Dendritic cell treated with granulocyte-macrophage colony-stimulating factor and Interleukin-4, amounts not matched to agents 40 ng/mL and 50 ng/mL, for 4 days (primary cell): ENCODE data around the gene SLC12A8.

Source experiments
- H3K27ac Mint-ChIP-seq: one replicate; pipeline ENCODE4 v1.8.0; 2022; ENCODE audit warnings: mild to moderate bottlenecking, mixed read lengths
- H3K27me3 Mint-ChIP-seq: one replicate; pipeline ENCODE4 v1.8.0; 2022; ENCODE audit warnings: mild to moderate bottlenecking, mixed read lengths
- H3K36me3 Mint-ChIP-seq: one replicate; pipeline ENCODE4 v1.8.0; 2022; ENCODE audit warnings: low read depth, mixed read lengths
- H3K4me1 Mint-ChIP-seq: one replicate; pipeline ENCODE4 v1.8.0; 2022; ENCODE audit warnings: low read depth, mixed read lengths
- H3K4me3 Mint-ChIP-seq: one replicate; pipeline ENCODE4 v1.8.0; 2022; ENCODE audit warnings: mild to moderate bottlenecking, moderate library complexity, mixed read lengths
- H3K9me3 Mint-ChIP-seq: one replicate; pipeline ENCODE4 v1.8.0; 2022; ENCODE audit warnings: mixed read lengths
- intact Hi-C: fragments of 100-400 bp; cut with micrococcal nuclease; formaldehyde crosslinking; loops from one replicate; pipeline ENCODE4 v1.15.0; 2022

Gene SLC12A8

DNA sequence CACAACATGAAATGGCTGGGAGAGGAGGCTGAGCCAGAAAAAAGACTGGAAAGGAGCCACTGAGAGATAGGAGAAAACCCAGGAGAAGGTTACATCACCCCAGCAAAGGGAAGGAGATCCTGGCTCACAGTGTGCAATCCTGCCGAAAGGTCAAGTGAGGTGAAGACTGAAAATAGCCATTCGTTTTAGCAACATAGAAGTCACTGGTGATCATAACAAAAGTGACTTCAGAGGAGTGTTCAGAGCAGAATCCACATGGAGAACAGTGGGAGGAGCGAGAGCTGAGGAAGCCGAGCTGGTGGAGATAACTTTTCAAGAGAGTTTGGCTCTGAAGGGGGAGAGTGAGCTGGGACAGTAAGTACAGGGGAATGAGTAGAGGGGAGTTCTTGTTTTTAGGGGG is 151.4 kb downstream of the SLC12A8 start:
- intact Hi-C loops, result no loop called here
- Mint-ChIP-seq H3K4me3 (no peak overlapping the region), H3K27ac (peak overlapping the region; percentile 8), H3K4me1 (peaks cover 9% of the 10 kb centered on the region), H3K27me3 (peaks cover 39% of the 10 kb centered on the region), H3K9me3 (no peaks in the 10 kb centered on the region), H3K36me3 (no peaks in the 10 kb centered on the region)

DNA sequence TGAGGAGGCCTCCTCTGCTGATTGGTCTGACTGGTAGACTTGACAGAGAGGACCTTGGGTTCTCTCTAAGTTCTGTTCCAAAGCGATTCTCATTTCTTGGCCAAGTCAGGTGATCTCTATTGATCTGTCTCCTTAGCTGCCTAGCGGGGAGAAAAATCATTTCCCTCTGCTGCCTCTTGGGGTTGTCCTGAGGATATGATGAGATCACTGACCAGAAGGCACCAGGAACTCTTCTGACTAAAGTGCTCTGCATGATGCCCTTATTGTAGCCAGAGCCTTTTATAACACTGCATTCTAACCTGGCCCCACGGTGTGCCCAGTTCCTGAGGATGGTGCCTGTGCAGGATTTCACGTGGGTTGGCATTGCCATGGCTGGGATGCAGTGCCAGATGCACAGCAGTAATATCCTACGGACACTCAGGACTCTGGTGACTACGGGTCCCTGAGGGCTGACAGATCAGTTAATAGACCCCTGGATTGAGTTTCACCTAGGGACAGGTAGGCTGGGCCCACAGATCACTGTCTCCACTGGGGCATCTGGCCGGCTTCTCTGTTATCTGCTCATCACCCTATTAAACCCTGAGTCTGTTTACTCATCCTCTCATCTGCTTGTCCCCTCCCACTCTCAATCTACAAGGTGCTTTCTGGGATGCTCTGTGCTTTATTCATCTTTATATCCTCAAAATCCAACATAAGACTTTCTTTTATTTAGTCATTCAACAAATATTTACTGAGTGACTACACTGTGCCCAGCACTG is 152.9 kb downstream of the SLC12A8 start:
- Mint-ChIP-seq H3K27ac (no peak overlapping the region), H3K36me3 (no peaks in the 10 kb centered on the region)
- intact Hi-C loops, result loop anchor here (5.0 kb wide), 1 partner anchor 88 kb away; no protein-coding TSS in a partner anchor

DNA sequence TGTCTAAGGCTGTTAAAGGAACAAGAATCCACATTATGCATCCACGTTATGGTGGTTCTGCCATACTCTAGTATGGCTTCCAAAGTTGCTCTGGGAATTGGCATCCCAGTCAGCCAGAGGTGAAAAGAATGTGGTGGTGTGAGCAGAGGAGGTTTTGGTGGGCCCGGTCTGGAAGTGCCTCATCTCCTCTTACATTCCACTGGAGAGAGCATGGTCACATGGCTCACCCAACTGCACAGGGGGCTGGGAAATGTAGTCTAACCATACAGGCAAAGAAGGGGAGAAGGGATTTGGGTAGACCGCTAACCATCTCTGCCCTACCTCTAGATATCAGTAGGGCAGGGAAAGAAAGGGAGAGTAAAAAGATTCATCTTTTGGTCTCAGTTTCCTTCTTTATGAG is 153.6 kb downstream of the SLC12A8 start:
- Mint-ChIP-seq H3K9me3 (no peaks in the 10 kb centered on the region), H3K27ac (no peak overlapping the region), H3K27me3 (peaks cover 47% of the 10 kb centered on the region), H3K36me3 (no peaks in the 10 kb centered on the region), H3K4me3 (no peak overlapping the region), H3K4me1 (peaks cover 21% of the 10 kb centered on the region)
- intact Hi-C loops, result loop anchor here (5.0 kb wide), 1 partner anchor 88 kb away; no protein-coding TSS in a partner anchor

More for the DNA sequence above, 152.9 kb downstream of the SLC12A8 start:
- H3K4me3 Mint-ChIP-seq, result no peak overlapping the region
- peaks cover 43% of the 10 kb centered on the region for H3K27me3 Mint-ChIP-seq
- peaks cover 13% of the 10 kb centered on the region for H3K4me1 Mint-ChIP-seq
- H3K9me3 Mint-ChIP-seq, result no peaks in the 10 kb centered on the region

DNA sequence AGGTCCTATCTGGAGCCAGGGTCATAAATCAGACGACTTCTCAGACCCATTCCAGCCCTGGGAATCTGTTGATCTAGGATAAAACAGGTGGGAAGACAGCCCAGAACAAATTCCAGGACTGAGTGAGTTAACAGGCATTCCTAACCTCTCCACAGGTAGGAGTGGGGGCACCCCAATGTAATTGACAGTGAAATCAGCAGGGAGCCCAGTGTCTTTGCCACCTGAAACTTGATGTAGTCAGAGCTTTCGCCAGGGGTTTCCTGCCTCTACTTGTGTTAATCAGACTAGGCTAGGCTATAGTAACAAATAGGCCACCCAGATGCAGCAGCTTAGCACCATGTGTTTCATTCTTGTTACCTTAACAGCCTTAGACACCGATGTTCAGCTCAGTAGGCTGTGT is 154.0 kb downstream of the SLC12A8 start:
- Mint-ChIP-seq H3K27me3 (peaks cover 49% of the 10 kb centered on the region), H3K4me3 (no peak overlapping the region)

DNA sequence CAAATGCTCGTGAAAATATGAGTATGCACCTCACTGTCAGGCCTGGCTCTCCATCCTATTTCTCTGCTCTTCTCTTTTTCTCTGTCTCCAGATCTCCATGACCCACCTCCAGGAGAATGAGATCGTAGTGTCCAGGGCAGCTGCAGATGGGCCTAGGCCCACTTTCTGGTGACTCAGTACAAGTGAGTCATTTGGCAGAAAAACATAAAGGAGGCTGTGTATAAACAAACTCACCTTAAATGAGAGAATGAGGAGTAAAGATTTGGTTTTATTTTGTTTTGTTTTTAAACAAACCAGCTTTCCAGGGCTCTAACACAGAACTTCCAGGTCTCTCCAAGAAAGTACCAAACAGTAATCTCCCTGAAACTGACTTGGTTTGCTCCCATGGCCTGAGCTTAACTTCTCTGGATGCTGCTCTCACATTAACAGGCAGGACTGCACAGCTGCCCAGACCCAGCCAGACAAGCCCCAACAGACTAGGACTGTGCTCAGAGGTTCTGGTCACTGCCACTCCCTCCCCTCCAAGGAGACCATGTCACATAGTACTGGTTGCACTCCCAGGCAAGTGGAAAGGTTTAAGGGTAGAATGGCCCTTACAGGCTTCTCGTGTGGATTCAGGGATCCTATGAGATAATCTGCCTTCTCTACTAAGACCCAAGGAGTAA is 155.2 kb downstream of the SLC12A8 start:
- intact Hi-C loops, result loop anchor here (5.0 kb wide), 1 partner anchor 90 kb away; no protein-coding TSS in a partner anchor
- H3K4me3 Mint-ChIP-seq, result no peak overlapping the region
- no peaks in the 10 kb centered on the region for H3K9me3 Mint-ChIP-seq
- peaks cover 37% of the 10 kb centered on the region for H3K4me1 Mint-ChIP-seq
- peaks cover 5% of the 10 kb centered on the region for H3K36me3 Mint-ChIP-seq
- no peak overlapping the region for H3K27ac Mint-ChIP-seq
- peaks cover 52% of the 10 kb centered on the region for H3K27me3 Mint-ChIP-seq

More for the DNA sequence above, 154.0 kb downstream of the SLC12A8 start:
- Mint-ChIP-seq H3K9me3 (no peaks in the 10 kb centered on the region), H3K4me1 (peaks cover 25% of the 10 kb centered on the region), H3K27ac (no peak overlapping the region), H3K36me3 (peaks cover 3% of the 10 kb centered on the region)
- intact Hi-C loops, result loop anchor here (5.0 kb wide), 1 partner anchor 89 kb away; no protein-coding TSS in a partner anchor

DNA sequence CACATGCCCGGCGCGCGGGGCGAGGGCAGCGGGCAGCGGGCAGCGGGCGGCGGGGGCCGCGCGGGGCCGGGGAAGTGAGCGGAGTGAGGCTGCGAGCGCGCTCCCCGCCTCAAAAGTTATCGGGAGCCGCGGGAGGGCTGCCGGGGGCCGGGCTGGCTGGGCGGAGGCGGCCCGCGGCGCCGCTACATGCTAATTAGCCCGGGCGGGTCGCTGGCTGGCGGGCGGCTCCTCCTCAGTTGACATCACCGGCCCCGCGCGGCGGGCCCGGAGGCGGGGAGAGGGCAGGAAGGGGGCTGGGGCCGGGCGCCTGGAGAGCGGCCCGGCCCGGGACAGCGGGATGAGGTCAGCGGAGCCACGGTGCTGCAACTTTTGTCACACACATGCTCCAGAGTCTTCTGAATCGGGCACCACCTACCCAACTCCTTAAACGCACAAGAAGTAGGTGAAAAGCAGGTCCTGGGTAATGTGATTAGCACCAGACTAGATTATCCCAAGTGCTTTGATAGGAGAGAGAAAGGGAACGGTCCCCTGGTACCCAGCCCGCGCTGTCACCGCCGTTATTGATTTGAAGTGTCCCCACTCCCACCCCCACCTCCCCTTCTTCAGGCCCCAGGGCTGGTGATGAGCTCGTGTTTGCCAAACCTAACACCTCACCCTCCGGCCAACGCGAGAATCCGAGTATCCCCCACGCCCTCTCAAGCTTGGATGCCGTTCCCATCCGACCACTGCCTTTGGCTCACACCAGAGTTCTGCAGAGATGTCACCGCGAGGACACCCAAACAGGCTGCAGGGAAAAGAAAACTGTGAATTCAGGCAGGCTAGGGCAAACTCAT is 156.4 kb downstream of the SLC12A8 start, which contains the start of gene HEG1:
Gene HEG1, minus strand, starts transcription at position 85 of the 833 bp plus-strand sequence. CDS start 107 bp downstream, outside the sequence.
- peak within 1 kb of the TSS; percentile 82 for H3K4me3 Mint-ChIP-seq
- intact Hi-C loops, result loop anchor here (5.0 kb wide), 1 partner anchor 91 kb away; no protein-coding TSS in a partner anchor
- peak within 1 kb of the TSS; percentile 68 for H3K27ac Mint-ChIP-seq
- peaks cover 43% of the 10 kb centered on the region for H3K4me1 Mint-ChIP-seq
- H3K27me3 Mint-ChIP-seq, result peaks cover 51% of the 10 kb centered on the region
- H3K9me3 Mint-ChIP-seq, result no peaks in the 10 kb centered on the region
- peaks cover 5% of the 10 kb centered on the region for H3K36me3 Mint-ChIP-seq

DNA sequence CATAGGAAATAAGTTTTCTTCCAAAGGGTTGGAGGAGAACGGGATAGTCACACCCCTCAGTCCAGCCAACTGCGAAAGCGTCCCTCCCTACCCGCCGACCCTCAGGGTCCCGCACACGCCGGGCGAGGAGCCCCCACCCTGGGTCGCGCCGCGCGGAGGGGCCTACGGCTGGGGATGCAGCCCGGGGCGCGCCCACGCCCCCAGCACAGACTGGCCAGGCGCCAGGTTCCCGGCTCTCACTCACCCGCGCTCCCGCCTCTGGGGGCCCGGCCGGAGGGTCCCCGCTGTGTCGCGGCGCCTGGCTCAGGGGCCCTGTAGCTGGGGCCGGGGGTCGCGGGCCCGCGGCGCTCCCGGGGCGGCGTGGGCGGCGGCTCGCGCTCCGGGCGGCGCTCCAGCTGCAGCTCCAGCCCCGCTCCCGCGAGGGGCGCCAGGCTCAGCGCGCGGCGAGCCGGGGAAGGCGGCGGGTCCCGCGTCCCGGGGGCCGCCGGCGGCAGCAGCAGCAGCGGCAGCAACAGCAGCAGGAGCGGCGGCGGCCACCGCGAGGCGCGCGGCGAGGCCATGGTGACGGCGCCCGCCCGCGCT is 157.1 kb downstream of the SLC12A8 start:
- H3K9me3 Mint-ChIP-seq, result no peaks in the 10 kb centered on the region
- H3K36me3 Mint-ChIP-seq, result peaks cover 7% of the 10 kb centered on the region
- intact Hi-C loops, result loop anchor here (5.0 kb wide), 1 partner anchor 92 kb away; no protein-coding TSS in a partner anchor
- H3K4me1 Mint-ChIP-seq, result peaks cover 38% of the 10 kb centered on the region
- peak overlapping the region; percentile 82 for H3K4me3 Mint-ChIP-seq
- peak overlapping the region; percentile 68 for H3K27ac Mint-ChIP-seq
- peaks cover 46% of the 10 kb centered on the region for H3K27me3 Mint-ChIP-seq

DNA sequence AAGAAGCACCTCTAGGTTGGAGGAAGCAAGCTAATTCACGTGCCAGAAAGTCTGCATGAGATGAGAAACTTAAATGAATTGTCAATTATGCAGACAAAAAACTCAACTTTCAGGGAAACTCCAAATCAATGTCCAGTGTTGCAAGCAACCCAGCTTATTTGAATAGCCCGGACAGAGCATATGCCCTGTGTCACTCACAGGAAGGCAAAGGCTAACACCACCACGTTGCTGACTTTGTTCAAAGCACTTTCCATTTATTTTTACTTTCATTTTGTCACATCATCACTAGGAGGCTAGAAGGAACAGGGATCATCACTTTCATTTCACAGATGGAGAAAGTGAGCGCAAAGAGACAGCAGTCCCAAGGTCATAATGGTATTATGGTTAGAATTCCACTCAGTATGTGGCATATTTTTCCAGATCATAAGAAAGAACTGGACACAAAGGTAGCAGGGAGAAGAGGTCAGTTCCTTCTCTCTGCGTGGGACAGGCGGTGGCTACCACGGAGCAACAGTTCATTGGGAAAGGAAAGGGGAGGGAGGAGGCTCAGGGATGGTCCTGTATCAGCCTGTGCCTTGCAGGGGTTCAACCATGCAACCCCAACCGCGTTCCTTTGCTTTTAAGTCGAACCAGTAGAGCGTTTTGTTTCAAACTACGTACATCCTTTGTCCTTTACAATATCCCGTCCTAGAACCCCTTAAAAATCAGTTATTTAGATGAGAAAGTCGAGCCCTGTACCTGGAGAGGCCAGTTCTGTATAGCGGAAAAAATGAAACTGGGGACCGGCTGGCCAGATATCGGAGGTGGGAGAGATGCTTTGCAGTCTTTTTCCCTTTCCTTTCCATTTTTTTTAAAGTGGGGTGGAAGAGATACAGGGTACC is 157.9 kb downstream of the SLC12A8 start:
- intact Hi-C loops, result loop anchor here (5.0 kb wide), 1 partner anchor 93 kb away; no protein-coding TSS in a partner anchor
- H3K4me1 Mint-ChIP-seq, result peaks cover 38% of the 10 kb centered on the region

DNA sequence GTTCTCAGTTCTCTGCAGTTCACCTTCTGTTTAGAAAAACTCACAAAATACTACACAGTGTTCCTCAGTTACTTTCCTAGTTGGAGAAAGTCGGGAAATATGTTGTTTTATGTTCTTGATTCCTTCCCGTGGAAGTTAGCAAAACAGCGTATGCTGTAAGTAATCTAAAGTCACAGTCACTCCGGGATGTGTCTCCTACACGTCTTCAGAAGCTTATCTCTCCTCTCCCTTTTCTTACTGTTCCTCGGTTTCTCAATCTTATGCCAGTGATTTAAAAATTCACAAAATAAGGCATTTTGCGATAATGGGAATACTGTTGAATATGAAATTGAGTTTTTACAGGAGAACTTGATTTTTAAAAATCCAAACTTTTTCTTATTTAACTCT is 158.5 kb downstream of the SLC12A8 start:
- no peak overlapping the region for H3K27ac Mint-ChIP-seq
- intact Hi-C loops, result no loop called here
- H3K4me3 Mint-ChIP-seq, result no peak overlapping the region
- H3K4me1 Mint-ChIP-seq, result peaks cover 38% of the 10 kb centered on the region
- H3K36me3 Mint-ChIP-seq, result peaks cover 11% of the 10 kb centered on the region
- peaks cover 41% of the 10 kb centered on the region for H3K27me3 Mint-ChIP-seq
- no peaks in the 10 kb centered on the region for H3K9me3 Mint-ChIP-seq

More for the DNA sequence above, 157.9 kb downstream of the SLC12A8 start:
- H3K4me3 Mint-ChIP-seq, result peak overlapping the region; percentile 82
- no peaks in the 10 kb centered on the region for H3K9me3 Mint-ChIP-seq
- H3K27me3 Mint-ChIP-seq, result peaks cover 42% of the 10 kb centered on the region
- peak overlapping the region; percentile 68 for H3K27ac Mint-ChIP-seq
- peaks cover 11% of the 10 kb centered on the region for H3K36me3 Mint-ChIP-seq

DNA sequence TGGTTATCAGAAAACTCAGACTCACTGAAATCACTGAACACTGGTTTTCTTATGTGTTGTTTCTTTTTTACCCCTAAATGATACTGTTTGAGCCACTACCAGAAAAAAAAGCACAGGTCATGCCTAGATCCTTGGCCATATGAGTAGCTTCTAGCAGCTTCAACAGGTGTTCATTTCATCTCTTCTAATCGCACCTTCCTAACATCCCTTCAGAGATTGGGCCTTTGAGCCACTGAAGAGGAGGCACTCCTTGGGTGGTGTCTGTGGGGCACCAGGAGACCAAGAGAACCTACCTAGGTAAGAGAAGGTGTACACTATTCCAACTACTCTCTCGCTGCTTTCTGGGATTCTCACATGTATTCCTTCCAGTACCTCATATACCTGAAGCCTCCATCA is 159.2 kb downstream of the SLC12A8 start:
- H3K27me3 Mint-ChIP-seq, result peaks cover 38% of the 10 kb centered on the region

DNA sequence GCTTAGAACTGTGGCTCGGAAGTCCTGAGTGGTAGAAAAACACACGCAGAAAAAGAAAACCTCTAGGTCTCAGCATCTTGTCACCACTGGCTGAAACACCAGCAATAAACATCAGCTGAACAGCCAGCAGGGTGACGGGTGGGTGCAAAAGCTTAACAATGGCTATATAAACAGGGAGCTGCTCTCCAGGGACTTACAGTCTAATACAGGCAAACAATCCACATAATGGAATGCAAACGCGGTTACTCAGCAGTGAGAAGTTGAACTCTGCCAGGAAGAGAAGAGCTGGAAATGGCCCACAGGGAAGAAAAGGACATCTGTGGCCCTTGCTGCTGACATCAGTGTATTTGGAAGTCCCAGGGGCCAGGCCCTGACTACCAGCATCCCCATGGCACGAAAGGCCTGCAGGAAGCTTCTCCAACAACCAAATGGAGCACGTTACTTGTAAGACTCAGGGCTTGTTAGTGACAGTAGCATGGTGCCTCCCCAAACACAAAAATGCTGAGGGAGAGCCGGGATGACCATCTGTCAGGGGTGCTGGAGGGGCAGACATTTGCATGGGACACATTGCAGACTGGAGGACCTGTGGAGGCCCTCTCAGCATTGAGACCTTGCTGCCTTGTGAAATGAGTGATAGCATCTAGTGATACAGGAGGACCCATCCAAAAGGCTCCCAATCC is 159.8 kb downstream of the SLC12A8 start:
- no peak overlapping the region for H3K27ac Mint-ChIP-seq
- H3K9me3 Mint-ChIP-seq, result no peaks in the 10 kb centered on the region
- peaks cover 11% of the 10 kb centered on the region for H3K36me3 Mint-ChIP-seq
- H3K27me3 Mint-ChIP-seq, result peaks cover 37% of the 10 kb centered on the region
- no peak overlapping the region for H3K4me3 Mint-ChIP-seq
- intact Hi-C loops, result no loop called here
- H3K4me1 Mint-ChIP-seq, result peaks cover 38% of the 10 kb centered on the region

More for the DNA sequence above, 159.2 kb downstream of the SLC12A8 start:
- H3K4me3 Mint-ChIP-seq, result no peak overlapping the region
- H3K9me3 Mint-ChIP-seq, result no peaks in the 10 kb centered on the region
- no peak overlapping the region for H3K27ac Mint-ChIP-seq
- intact Hi-C loops, result no loop called here
- peaks cover 11% of the 10 kb centered on the region for H3K36me3 Mint-ChIP-seq
- peaks cover 38% of the 10 kb centered on the region for H3K4me1 Mint-ChIP-seq
